Left kidney (tissue), 2 donors: ENCODE results near the gene TGFB2. TPM values are rescaled to one million over a fixed set of nuclear protein-coding genes. Genes with fewer than 3 reads are reported as not detected.

Experiments used
- DNase-seq: peaks from one replicate; pipeline ENCODE4 v3.0.0-alpha.2; 2013
- polyA plus RNA-seq: library from polyadenylated mRNA; unstranded; fragments of 120-200 nt; gene quantifications from one replicate; pipeline ENCODE4 v1.2.1, GENCODE V29; 2013; ENCODE audit not compliant: insufficient read length

TGFB2 gene
- polyA plus RNA-seq, 1 donor: 14.0 TPM

GRCh38 chr1:218488986-218489385 lies 143.8 kb downstream of the TGFB2 start:
- DNase-seq: no peak

GRCh38 chr1:218490406-218490922 lies 145.3 kb downstream of the TGFB2 start:
- DNase-seq: no peak

GRCh38 chr1:218492874-218493273 lies 147.7 kb downstream of the TGFB2 start:
- DNase-seq: no peak

- no peak for DNase-seq
Observed at GRCh38 chr1:218493986-218494385, 148.8 kb downstream of the TGFB2 start.

Other genes starting within 250 kb of the TGFB2 start
- gene RRP15, start 60.0 kb upstream of the TGFB2 start, polyA plus RNA-seq: 27.4 TPM